GM18873 (cell line): ENCODE results near the gene PPARA.

ENCODE experiments used
- ATAC-seq: cut with Tn5 transposase; IDR thresholded peaks from one replicate; pipeline ENCODE4 v1.9.1; 2021; ENCODE audit warnings: mild to moderate bottlenecking, moderate library complexity, moderate number of reproducible peaks; ENCODE audit not compliant: unreplicated experiment, low FRiP score

PPARA gene

DNA sequence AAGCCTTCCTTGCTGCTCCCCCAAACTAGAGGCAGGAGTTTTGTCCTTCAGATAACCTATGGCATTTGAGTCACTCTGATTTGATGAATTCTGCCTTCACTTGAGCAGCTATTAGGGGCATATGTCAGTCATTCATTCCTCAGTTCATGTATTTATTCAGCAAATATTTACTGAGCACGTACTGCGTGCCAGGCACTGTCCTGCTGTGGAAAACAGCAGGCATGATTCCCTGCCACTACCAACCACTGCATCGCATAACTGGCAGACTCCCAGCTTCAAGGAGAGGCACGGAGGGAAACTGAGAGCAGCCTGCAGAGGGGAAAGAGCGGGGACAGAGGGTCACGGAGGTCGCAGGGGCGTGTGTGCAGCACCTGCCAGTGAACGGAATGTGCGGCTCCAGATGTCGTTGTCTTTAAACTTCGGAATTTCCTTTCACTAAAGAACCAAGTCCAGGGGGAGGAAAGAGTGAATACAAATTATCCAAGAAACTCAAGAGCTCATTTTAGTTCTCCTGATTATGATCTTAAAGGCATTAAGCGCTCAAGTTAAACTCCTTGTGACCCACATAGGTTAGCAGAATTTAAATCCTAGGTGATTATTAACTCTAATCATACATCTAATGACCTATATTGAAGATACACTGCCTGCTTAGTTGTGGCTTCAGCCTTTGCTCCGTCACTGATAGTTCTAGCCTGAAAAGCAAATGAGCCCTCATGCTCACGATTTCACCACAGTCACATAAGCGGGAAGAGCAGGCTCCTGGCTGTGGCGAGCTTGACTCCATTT, 12.6 kb downstream of the PPARA start:
- ATAC-seq = no peak

DNA sequence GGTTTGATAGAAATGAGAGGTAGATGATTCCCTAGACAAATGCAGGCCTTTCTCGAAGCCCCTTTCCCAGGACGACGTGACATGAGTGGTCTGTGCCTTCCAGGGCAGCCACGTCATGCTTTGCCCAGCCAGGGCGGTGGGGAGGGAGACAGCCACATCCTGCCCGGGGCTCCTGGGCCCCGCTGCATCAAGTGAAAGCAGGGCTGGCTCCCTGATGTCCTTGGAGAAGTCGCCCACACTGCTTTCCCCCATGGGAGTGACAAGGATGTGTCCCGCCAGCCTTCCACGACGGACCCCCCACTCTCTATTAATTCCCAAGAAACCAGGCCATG, 13.2 kb downstream of the PPARA start:
- ATAC-seq = no peak

DNA sequence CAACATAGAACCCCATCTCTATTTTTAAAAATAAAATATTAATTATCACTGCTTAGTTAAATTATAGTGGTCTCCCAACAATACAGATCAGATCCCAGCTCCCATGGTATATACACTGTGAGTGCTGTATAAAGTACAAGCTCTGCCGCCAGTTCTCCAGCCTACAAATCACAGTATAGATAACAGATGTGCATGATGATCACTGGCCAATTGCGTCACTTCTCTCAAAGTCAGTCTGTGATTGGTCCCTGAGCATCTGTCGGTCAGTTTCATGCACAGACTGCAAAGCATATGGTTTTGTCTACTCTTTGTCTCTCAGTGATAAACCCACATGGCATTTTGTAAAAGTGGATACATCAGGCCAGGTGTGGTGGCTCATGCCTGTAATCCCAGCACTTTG, 15.7 kb downstream of the PPARA start:
- no peak for ATAC-seq

DNA sequence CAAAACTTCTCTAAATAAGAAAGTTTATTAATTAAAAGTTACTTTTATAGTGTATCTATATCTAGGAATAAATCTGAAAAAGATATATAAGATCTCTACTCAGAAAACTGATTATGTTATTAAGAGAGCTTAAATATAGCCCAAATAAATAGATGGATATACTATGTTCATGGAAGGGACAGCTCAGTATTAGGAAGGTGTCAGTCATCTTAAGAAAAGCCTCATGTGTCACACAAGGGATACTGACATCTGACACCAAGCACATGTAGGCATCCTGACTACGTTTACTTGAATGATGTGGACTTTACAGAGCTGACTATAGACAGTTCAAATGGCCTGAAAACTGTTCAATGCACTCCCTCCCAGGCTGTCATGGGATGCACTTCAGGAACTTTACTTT, 19.3 kb downstream of the PPARA start:
- ATAC-seq = no peak

DNA sequence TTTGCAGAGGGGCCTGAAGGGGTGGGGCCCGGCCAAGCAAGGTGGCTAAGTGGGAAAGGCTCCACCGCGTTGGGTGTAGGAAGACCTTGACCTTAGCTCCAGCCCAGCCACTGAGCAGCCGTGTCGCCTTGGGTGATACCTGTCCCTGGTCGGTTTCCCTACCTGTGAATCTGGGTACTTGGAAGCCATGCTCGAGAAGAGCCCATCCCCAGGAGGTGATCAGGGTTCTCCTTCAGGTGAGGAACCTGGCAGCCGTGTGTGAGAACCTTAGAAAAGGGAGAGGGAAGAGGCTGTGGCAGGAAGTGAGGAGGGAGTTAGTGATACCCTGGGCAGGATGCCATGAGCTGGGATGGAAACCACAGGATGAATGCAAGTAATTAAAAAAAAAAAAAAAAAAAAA, 21.6 kb downstream of the PPARA start:
- no peak for ATAC-seq

DNA sequence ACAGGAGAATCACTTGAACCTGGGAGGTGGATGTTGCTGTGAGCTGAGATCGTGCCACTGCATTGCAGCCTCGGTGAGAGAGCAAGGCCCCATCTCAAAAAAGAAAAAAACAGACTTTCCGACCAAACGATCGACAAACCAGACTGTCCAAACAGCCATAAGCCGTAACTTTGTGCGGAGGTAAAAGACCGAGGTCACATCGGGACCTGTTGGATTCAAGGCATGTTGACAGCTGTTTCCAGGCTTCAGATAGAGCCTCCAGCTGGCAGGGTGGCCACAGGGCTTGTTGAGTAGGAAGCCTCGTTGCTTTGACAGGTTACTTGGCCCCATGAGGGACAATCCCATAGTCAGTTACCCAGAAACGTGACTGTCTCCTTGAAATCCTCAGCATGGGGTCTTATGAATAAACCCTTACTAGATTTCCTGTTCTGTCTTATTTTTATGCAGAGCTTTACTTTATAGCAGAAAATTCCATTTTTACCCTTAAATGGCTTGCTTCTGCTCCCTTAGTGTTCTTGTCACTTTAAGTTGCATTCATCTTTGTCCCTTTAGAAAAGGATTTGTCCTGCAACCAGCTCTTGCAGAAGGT, 22.3 kb downstream of the PPARA start:
- no peak for ATAC-seq

DNA sequence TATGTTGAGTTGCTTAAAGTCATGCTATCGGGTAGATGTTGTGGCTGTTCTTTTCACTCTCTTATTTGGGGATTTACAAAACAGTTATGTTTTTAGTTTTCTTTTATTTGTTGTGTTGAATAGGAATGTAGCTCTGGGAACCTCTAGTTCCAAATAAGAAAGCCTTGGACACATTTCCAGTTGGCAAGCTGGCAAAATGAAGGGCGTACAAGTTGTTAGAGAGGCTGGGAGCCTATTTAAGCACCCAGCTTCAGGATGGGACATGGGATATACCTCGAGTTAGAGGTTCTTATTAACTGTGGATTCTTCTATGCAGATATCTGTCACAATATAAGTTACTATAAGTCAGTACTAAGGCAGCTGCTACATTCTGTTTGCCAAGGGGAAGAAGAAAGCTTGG, 22.8 kb downstream of the PPARA start:
- no peak for ATAC-seq

DNA sequence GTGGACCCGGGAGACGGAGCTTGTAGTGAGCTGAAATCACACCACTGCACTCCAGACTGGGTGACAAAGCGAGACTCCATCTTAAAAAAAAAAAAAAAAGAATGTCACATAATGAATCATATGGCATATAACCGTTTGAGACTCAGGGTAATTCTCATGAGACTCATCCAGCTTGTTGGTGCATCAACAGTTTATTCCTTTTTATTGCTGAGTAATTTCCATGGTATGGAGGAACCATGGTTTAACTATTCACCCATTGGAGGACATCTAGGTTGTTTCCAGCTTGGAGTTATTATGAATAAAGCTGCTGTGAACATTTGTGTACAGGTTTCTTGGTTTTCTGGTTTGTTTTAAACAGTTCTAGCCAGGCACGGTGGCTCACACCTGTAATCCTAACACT, 25.3 kb downstream of the PPARA start:
- ATAC-seq = no peak

DNA sequence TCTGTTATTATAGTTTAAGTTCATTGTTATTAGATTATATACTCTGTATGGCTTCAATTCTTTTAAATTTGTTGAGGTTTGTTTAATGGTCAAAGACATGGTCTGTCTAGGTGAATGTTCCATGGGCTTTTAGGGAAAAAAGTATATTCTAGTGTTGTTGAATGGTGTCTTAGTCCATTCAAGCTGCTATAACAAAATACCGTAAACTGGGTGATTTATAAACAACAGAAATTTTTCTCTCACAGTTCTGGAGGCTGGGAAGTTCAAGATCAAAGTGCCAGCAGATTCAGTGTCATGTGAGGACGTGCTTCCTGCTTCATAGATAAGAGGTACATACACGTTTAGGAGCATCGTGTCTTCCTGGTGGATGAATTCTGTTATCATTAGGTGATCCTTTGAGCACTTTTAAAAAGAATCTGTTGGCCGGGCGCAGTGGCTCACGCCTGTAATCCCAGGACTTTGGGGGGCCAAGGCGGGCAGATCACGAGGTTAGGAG, 26.2 kb downstream of the PPARA start:
- no peak for ATAC-seq

DNA sequence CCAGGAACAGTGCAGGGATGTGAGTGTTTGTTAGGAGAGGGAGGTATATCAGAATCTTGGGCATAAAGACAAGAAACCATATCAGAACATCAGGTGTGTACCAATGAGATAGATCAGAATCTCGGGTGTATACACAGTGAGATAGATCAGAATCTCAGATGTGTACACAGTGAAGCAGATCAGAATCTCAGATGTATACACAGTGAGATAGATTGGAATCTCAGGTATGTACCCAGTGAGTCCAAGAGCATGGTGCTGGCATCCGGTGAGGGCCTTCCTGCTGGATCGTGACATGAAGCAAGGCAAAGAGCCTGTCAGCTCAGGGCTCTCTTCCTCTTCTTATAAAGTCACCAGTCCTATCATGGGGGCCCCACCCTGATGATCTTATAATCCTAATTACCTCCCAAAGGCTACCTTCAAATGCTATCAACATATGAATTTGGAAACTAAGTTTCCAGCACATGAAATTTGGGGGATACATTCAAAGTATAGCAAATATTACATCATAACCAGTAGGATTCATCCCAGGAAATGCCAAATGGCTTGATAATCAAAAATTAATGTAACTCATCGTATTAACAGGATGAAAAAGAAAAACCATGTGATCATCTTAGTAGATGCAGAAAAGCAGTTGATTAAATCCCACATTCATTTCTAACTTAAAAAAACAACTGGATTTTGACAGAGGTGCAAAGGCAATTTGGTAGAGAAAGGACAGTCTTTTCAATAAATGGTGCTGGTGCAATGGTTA, 28.6 kb downstream of the PPARA start:
- ATAC-seq = no peak

DNA sequence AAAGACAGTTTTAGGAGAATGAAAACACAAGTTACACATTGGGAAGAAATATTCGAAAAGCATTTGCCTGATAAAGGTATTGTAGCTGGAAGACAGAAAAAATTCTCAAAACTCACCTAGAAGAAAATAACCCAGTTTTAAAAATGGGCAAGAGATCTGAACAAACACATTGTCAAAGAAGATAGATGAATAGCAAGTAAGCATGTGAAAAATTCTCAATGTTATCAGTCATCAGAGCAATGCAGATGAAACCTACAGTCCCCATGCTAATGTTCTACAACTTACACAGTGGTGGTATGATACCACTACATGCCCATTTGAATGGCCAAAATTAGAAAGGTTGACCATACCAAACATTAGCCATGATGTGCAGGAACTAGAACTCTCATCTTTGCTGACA, 29.4 kb downstream of the PPARA start:
- ATAC-seq = no peak

DNA sequence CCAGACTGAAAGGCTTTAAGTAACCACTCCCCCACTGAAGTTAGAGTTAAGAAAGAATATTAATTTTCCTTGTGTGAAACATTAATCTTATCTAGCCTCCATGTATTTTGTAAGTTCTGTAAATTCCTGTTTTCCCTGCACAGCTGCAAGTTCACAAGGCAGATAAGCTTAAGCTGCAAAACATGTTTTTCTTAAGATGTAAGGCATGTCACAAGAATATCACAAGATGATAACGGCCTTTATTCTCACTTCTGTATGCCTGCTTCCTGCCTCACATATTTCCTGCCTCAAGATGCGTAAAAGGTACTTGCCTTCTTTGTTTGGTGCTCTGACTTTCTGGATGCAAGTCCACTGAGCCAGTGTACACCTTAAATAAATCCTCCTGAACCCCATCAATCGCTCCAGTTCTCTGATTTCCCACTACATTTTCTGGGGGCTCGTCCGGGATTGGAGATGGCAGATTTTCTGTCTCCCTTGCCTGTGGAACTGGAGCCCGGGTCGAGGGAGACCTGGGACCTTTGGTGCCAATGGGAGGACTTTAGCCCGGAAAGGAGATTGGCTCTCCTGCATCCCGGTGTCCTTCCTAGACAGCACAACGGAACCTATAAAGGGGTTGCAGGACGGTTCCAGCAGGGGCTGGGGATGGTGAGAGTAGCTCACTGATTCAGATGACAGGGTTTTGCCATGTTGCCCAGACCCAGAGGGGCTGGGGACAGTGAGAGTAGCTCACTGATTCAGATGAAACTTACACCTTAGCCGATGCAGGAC, 30.2 kb downstream of the PPARA start:
- no peak for ATAC-seq

DNA sequence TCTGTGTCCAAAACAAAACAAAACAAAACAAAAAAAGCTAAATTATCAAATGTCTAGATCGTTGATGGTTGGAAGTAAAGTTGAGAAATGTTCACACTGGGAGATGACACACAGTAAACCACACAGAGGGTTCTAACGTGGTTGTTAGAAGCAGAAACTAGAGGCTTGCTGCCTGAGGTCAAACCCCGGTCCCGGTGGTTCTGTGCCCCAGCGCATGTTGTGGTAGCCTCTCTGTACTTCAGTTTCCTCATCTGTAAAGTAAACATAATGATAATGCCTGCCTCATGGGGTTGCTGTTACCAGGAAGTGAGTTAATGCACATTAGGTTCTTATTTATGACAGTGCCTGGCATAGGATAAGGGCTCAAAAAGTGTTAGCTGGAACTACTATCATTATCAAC, 33.4 kb downstream of the PPARA start:
- no peak for ATAC-seq

DNA sequence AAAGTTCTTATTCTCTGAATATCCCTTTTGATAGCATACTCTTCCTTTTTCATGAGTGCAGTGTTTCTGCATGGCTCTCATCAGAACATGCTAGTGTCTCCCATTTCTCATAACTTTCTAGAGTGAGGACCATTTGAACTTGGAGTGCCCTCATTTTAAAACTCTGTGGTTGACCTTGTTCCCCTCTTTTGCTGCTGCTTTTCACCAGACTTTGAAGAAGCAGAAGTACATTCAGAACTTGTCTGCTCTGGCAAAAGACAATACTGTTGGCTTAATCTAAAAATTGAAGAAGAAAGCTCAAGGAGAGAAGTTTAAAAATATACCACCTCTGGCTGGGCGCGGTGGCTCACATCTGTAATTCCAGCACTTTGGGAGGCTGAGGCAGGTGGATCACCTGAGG, 35.0 kb downstream of the PPARA start:
- no peak for ATAC-seq

DNA sequence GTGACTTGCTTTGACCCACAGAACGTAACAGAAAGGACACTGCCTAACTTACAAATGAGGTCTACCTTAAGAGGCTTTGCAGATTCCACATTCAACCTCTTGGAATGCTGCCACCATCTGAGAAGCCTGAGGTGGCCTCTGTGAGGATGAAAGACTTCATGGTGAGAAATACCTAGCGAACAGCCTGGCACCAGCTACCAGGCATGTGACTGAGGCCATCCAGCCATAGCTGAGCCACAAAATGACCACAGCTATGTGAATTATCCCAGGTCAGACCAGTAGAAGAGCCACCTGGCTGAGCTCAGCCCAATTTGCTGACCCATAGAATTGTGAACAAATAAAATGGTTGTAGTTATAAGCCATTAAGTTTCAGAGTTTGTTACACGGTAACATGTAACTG, 37.5 kb downstream of the PPARA start:
- no peak for ATAC-seq

DNA sequence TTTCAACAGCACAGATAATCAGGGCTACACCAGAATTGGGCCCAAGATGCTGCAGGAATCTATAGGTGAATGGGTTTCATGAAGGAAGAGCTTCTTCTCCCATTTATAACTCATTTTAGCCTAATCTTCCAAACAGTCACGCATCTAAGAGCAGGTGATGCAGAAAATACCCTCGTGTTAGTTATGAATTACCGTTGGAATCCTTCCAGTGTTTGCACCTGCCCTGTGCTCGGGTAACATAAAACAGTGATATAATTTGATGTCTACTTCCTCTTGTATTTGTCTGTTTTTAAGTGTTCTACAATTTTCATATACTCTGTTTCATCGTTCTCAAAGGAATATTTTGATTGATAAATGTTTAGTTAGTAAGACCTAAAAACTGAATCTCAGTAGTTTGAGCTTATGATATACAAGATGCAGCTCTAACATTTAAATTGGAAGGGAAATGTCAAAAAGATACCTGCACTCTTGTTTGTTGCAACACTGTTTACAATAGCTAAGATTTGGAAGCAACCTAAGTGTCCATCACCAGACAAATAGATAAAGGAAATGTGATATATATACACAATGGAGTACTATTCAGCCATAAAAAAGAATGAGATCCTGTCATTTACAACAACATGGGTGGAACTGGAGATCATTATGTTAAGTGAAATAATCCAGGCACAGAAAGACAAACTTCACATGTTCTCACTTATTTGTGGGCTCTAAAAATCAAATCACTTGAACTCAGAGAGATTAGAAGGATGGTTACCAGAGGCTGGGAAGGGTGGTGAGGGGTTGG, 42.1 kb downstream of the PPARA start:
- ATAC-seq = no peak

DNA sequence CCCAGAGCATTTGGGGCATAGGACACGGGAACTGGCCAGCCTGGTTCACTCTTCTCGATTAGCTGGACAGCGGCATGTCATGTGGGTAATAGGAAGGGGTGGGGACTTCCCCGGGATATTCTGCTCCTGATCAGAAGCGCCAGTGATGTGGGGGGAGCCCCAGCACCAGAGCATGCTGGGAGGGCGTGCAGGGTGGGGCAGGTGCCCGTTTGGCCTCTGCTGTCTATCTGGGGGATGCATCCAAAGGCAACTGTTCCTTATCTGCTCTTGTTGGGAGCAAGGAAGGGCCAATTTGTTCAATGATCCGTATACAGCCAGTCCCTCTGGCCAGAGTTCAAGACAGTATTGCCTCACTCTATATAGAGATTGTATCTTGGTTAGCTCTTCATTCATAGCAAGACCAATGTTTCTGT, 43.6 kb downstream of the PPARA start:
- ATAC-seq = no peak

DNA sequence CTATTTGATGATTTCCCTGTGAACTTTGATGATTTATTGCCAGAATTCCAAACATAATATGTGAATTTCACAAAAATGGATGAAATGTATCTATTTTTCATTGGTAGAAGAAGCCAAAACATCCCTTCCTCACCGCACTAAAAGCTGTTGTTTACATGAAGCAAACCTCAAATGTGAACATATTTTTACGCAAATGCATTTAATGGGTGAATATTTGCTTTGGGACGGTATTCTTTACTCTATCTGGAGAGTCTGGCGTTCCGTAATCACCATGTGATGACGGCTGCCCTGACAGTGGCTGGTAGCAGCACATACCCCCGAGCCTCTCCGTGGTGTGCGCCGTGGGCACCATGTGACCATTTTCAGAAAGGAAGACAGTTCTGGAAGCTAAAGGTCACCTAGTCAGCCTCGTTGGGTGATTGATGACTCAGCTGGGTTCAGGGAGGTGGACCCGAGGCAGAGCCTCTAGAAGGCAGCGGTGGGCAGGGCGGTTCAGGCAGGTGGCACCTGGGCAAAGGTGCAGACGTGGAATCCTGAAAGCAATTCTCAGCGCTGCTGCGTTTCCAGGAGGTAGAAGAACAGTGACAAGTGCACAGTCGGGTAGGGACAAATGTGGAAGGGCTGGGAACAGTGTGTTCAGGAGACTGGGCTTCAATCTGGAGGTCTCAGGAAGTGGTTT, 45.3 kb downstream of the PPARA start:
- no peak for ATAC-seq

DNA sequence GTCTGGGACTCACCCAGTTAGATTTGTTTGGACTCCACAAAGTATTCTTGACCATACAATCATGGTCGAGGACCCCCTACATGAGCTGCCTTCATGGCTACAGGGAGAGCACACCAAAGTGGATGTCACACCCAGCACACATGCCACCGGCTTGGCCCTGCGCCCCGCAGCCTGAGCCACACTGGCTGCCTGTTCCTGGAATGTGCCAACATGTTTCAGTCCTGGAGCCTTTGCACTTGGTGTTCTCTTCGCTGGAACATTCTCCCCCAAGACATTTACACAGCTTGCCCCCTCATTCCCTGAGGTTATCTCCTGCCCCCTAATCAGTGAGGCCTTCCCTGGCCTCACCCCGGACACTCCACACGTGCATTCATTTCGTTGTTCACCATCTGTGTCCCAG, 46.0 kb downstream of the PPARA start:
- no peak for ATAC-seq

DNA sequence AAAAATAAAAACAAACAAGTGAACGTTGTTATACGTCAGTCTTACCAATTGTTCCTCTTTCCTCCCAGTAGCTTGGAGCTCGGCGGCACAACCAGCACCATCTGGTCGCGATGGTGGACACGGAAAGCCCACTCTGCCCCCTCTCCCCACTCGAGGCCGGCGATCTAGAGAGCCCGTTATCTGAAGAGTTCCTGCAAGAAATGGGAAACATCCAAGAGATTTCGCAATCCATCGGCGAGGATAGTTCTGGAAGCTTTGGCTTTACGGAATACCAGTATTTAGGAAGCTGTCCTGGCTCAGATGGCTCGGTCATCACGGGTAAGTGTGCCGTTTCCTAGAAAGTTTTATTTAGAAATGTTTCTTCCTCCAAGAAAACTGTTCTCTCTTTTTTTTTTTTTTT, 47.9 kb downstream of the PPARA start:
- no peak for ATAC-seq
